Activated naive CD8-positive, alpha-beta T cell treated with anti-CD3 and anti-CD28 coated beads, Interleukin-2, amount 50 U/mL, for 24 hours (primary cell): ENCODE measurements around the gene DAB2IP.

Experiments
- ATAC-seq: fragments of 150-1000 bp; cut with Tn5 transposase; one replicate; pipeline ENCODE4 v1.10.0; 2021
- DNase-seq: peaks from one replicate; pipeline ENCODE4 v3.0.0; 2021
- H3K27ac Mint-ChIP-seq: one replicate; pipeline ENCODE4 v1.8.0; 2021; ENCODE audit warnings: mild to moderate bottlenecking, mixed read lengths
- H3K27me3 Mint-ChIP-seq: one replicate; pipeline ENCODE4 v1.8.0; 2021; ENCODE audit warnings: mixed read lengths
- H3K36me3 Mint-ChIP-seq: one replicate; pipeline ENCODE4 v1.8.0; 2021; ENCODE audit warnings: low read depth, mixed read lengths
- H3K4me1 Mint-ChIP-seq: one replicate; pipeline ENCODE4 v1.8.0; 2021; ENCODE audit warnings: mixed read lengths
- H3K4me3 Mint-ChIP-seq: one replicate; pipeline ENCODE4 v1.8.0; 2021; ENCODE audit warnings: mild to moderate bottlenecking, moderate library complexity, mixed read lengths
- H3K9me3 Mint-ChIP-seq: one replicate; pipeline ENCODE4 v1.8.0; 2021; ENCODE audit warnings: mixed read lengths

DAB2IP gene

DNA sequence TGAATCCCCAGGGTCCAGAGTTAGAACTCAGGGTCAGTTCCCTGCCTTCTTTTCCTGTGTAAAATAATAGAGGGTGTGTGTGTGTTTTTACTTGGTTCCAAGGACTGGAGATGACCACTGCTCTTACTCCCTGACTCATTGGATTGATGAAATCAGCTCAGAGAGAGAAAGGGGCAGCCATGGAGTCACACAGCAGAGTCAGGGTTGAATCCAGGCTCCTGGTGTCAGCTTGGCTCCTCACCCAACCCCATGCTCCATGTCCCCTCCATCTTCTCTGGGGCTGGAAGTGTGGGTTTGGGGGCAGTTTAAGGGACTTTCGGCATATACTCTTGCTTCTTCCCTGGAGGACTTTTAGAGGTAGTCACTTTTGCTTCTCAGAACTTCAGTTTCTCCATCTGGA is 21.6 kb downstream of the DAB2IP start:
- ATAC-seq (no peak), DNase-seq (no peak)
- no peaks in the 10 kb centered on the region for H3K36me3 Mint-ChIP-seq
- no peaks in the 10 kb centered on the region for H3K4me1 Mint-ChIP-seq
- H3K27me3 Mint-ChIP-seq, result peaks cover 9% of the 10 kb centered on the region
- H3K9me3 Mint-ChIP-seq, result no peaks in the 10 kb centered on the region
- H3K27ac Mint-ChIP-seq, result no peak overlapping the region
- no peak overlapping the region for H3K4me3 Mint-ChIP-seq

DNA sequence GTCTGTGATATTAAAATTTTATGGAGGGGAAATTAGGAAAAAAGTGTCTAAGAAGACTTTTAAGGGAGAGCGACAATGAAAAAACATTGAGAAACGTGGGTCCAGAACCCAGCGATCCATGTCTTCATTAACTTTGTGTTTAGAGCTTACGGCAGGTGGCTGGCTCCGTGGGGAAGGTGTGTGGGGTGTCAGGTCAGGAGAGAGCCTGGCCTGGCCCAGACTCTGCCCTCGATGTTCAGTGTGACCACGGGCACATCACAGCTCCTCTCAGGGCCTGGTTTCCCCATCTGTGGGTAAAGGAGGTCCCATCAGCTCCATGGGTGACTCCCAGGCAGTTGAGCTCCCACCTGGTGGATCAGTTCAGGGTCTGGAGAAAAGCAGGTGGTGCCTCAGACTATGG is 22.1 kb downstream of the DAB2IP start:
- no peak for DNase-seq
- Mint-ChIP-seq H3K9me3 (no peaks in the 10 kb centered on the region), H3K27me3 (peaks cover 7% of the 10 kb centered on the region), H3K4me1 (no peaks in the 10 kb centered on the region), H3K27ac (no peak overlapping the region), H3K4me3 (no peak overlapping the region), H3K36me3 (no peaks in the 10 kb centered on the region)
- no peak for ATAC-seq

DNA sequence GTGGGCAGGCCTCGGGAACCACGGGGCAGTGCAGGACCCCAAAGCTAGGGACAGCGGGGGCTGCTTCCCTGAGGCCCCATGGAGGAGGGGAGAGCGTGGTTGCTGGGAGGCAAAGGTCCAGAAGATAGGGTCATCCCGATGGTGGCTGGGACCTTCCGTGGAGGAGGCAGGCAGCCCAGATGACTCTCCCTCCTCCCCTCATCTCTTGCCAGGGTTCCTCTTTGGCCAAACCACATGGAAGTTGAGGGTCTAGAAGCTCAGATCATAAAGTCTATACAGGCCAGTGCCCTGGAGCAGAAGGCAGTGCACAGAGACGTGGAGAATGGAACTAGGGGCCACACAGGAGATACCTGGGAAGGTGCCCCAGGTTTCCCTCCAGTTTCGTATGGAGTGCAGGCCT is 22.6 kb downstream of the DAB2IP start:
- no peak overlapping the region for H3K27ac Mint-ChIP-seq
- no peaks in the 10 kb centered on the region for H3K36me3 Mint-ChIP-seq
- peaks cover 7% of the 10 kb centered on the region for H3K27me3 Mint-ChIP-seq
- no peak for ATAC-seq
- no peaks in the 10 kb centered on the region for H3K9me3 Mint-ChIP-seq
- no peak overlapping the region for H3K4me3 Mint-ChIP-seq
- DNase-seq, result no peak
- no peaks in the 10 kb centered on the region for H3K4me1 Mint-ChIP-seq

DNA sequence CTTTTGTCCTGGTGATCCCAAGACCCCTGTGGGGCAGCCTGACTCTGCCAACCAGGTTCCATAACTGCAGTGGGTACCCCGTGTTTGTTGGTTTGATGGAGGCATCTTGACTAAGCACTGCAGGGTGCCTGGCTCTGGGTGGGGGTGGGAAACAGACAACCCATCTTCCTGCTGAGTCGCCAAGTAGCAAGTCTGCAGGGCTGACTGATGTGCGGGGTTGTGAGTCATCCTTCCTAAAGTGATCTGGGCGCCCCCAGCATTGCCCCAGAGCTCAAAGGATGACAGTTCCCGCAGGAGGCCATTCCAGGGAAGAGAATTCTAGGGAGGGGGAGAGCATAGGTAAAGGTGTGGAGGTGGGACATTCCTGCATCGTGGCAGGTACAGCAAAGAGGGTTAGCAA is 23.5 kb downstream of the DAB2IP start:
- H3K27me3 Mint-ChIP-seq, result peaks cover 5% of the 10 kb centered on the region
- H3K27ac Mint-ChIP-seq, result no peak overlapping the region
- no peak for ATAC-seq
- DNase-seq, result no peak
- no peaks in the 10 kb centered on the region for H3K4me1 Mint-ChIP-seq
- no peaks in the 10 kb centered on the region for H3K9me3 Mint-ChIP-seq
- H3K36me3 Mint-ChIP-seq, result no peaks in the 10 kb centered on the region
- no peak overlapping the region for H3K4me3 Mint-ChIP-seq

GRCh38 chr9:121675381-121675780 is 23.9 kb downstream of the DAB2IP start:
- Mint-ChIP-seq H3K36me3 (no peaks in the 10 kb centered on the region), H3K27me3 (peaks cover 4% of the 10 kb centered on the region), H3K27ac (no peak overlapping the region), H3K9me3 (no peaks in the 10 kb centered on the region), H3K4me1 (no peaks in the 10 kb centered on the region), H3K4me3 (no peak overlapping the region)
- DNase-seq (no peak), ATAC-seq (no peak)

- Mint-ChIP-seq H3K4me1 (no peaks in the 10 kb centered on the region), H3K27ac (no peak overlapping the region), H3K9me3 (no peaks in the 10 kb centered on the region), H3K4me3 (no peak overlapping the region), H3K27me3 (peaks cover 1% of the 10 kb centered on the region), H3K36me3 (no peaks in the 10 kb centered on the region)
- ATAC-seq (no peak), DNase-seq (no peak)
Observed at GRCh38 chr9:121675969-121676822, 24.8 kb downstream of the DAB2IP start.

DNA sequence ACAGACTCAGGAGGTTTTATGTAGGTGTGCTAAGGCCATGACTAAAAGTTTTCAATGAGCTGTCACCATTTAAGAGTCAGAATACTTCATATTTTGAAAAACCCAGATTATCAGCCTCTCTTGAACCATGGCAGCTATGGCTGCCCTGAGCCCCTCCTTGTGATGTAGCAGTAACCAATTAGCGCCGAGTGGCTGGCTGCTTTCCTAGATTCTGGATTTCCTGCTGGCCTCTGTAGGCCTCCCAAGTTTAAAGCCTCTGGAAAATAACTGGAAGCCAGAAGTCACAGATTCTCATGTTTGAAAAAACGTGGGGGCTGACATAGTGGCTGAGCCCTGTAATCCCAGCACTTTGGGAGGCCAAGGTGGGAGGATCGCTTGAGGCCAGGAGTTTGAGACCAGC is 25.5 kb downstream of the DAB2IP start:
- no peaks in the 10 kb centered on the region for H3K36me3 Mint-ChIP-seq
- no peaks in the 10 kb centered on the region for H3K27me3 Mint-ChIP-seq
- no peaks in the 10 kb centered on the region for H3K9me3 Mint-ChIP-seq
- H3K4me3 Mint-ChIP-seq, result no peak overlapping the region
- H3K4me1 Mint-ChIP-seq, result no peaks in the 10 kb centered on the region
- no peak overlapping the region for H3K27ac Mint-ChIP-seq
- ATAC-seq (no peak), DNase-seq (no peak)

DNA sequence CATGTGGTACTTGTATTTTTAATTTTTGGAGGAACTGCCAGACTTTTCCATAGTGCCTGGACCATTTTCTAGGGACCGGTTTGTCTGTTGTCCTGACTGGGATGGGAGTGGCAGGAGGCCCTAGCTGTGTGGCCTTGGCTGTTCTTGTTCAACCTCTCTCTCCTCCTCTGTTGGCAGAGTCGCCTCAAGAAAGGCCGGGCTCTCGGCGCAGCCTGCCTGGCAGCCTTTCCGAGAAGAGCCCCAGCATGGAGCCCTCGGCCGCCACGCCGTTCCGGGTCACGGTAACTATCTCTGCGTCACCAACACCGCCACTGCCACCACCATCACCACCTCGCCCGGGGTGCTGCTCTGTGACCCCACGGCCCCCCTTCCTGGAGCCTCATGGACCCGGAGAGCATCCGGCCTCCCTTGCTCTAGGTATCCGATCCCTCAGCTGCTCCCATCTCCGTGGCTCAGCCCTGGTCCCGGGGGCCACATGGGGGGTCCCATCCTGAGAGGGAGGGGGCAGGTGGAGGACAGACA is 27.1 kb downstream of the DAB2IP start:
- DNase-seq (no peak), ATAC-seq (no peak)
- Mint-ChIP-seq H3K36me3 (no peaks in the 10 kb centered on the region), H3K9me3 (no peaks in the 10 kb centered on the region), H3K4me3 (no peak overlapping the region), H3K27ac (no peak overlapping the region), H3K4me1 (no peaks in the 10 kb centered on the region), H3K27me3 (peaks cover 3% of the 10 kb centered on the region)

DNA sequence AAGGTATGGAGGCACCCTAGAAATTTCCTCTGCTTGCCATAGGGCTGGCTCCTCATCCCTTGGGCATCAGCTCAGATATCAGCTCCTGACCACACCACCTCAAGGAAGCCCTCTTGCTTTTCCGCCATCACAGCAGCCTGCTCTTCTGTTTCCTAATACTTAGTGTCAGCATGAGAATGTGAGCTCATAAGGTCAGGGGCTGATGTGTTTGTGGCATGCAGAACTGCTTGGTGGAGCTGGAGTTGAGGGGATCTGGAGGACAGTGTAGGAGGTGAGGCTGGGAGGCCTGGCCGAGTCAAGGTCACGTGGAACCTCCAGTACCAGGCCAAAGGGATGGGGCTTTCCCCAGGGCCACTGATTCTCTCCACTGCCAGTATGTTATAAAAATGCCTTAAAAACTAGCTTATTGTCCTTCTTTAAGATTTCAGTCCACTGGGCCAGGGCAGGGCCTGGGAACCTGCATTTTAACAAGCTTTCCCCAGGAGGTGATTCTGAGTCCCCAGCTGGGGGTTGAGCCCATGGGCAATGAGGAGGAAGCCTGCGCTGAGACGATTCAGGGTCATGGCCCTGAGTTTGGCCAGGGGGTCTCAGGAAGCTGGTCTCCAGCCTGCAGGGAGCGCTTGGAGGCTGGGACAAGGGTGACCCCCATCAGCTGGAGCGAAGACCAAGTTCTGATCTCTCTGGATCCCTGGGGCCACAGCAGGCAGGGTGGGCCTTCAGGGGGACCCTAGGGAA is 28.6 kb downstream of the DAB2IP start:
- H3K9me3 Mint-ChIP-seq, result no peaks in the 10 kb centered on the region
- no peak overlapping the region for H3K4me3 Mint-ChIP-seq
- H3K36me3 Mint-ChIP-seq, result no peaks in the 10 kb centered on the region
- peaks cover 5% of the 10 kb centered on the region for H3K27me3 Mint-ChIP-seq
- H3K4me1 Mint-ChIP-seq, result no peaks in the 10 kb centered on the region
- no peak overlapping the region for H3K27ac Mint-ChIP-seq
- ATAC-seq (no peak), DNase-seq (no peak)

GRCh38 chr9:121681404-121681803 is 30.0 kb downstream of the DAB2IP start:
- no peak for DNase-seq
- H3K4me1 Mint-ChIP-seq, result no peaks in the 10 kb centered on the region
- H3K36me3 Mint-ChIP-seq, result no peaks in the 10 kb centered on the region
- no peak overlapping the region for H3K27ac Mint-ChIP-seq
- no peak overlapping the region for H3K4me3 Mint-ChIP-seq
- peaks cover 7% of the 10 kb centered on the region for H3K27me3 Mint-ChIP-seq
- no peak for ATAC-seq
- H3K9me3 Mint-ChIP-seq, result no peaks in the 10 kb centered on the region

- no peak for DNase-seq
- H3K4me1 Mint-ChIP-seq, result no peaks in the 10 kb centered on the region
Observed at GRCh38 chr9:121682201-121682600, 30.8 kb downstream of the DAB2IP start.

DNA sequence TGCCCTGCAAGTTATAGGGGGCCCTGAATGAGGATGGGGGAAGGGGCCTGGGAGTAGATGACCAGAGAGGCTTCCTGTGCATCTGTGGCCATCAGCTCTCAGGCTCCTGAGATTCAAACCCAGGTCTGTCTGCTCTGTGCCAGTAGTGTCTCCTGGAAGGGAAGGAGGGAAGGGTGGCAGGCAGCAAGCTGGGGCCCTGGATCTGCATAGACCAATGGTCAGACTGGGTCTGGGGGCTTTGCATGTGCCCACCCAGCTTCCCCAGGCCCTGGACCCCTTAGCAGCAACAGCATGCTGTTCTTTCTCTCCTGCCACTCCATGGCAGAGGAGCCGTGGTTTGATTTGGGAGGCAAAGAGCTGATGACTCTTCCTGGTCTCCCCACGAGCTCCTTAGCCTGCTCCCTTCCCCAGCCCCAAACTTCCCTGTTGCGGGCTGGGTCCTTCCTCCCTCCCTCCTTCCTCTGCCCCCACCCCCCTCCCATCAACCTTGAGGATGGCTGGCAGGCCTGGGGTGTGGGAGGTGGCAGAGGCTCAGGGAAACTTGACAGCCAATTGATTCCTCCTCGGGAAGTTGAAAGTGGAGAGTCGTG is 31.6 kb downstream of the DAB2IP start:
- H3K27ac Mint-ChIP-seq, result no peak overlapping the region
- no peak overlapping the region for H3K4me3 Mint-ChIP-seq
- no peaks in the 10 kb centered on the region for H3K36me3 Mint-ChIP-seq
- no peaks in the 10 kb centered on the region for H3K9me3 Mint-ChIP-seq
- DNase-seq (no peak), ATAC-seq (no peak)
- no peaks in the 10 kb centered on the region for H3K4me1 Mint-ChIP-seq
- H3K27me3 Mint-ChIP-seq, result peaks cover 7% of the 10 kb centered on the region

More at GRCh38 chr9:121682201-121682600, 30.8 kb downstream of the DAB2IP start:
- Mint-ChIP-seq H3K27ac (no peak overlapping the region), H3K36me3 (no peaks in the 10 kb centered on the region), H3K27me3 (peaks cover 7% of the 10 kb centered on the region), H3K9me3 (no peaks in the 10 kb centered on the region), H3K4me3 (no peak overlapping the region)
- no peak for ATAC-seq

DNA sequence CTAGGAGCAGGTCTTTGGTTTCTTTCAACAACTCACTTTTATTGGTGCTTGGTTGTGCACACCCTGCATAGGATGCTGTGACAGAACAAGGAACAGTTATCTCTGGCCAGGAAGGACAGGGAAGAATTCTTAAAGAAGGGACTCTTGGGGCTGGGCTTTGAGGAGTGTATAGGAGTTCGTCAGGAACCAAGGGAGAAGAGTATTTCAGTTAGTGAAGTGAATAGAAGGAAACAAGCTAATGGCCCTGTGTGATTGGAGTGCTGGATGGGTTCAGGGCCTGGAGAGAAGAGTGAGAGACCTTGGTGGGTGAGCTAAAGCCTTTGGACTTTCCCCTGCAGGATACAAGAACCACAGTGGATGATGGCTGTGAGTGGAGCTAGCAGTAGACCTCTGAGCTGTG is 32.2 kb downstream of the DAB2IP start:
- Mint-ChIP-seq H3K4me3 (no peak overlapping the region), H3K4me1 (no peaks in the 10 kb centered on the region), H3K27me3 (peaks cover 7% of the 10 kb centered on the region), H3K27ac (no peak overlapping the region), H3K36me3 (no peaks in the 10 kb centered on the region), H3K9me3 (no peaks in the 10 kb centered on the region)
- DNase-seq (no peak), ATAC-seq (no peak)

GRCh38 chr9:121684381-121685145 is 33.1 kb downstream of the DAB2IP start:
- H3K27me3 Mint-ChIP-seq, result peaks cover 7% of the 10 kb centered on the region
- no peaks in the 10 kb centered on the region for H3K4me1 Mint-ChIP-seq
- no peak overlapping the region for H3K27ac Mint-ChIP-seq
- peak; percentile 12 for ATAC-seq
- no peak overlapping the region for H3K4me3 Mint-ChIP-seq
- no peaks in the 10 kb centered on the region for H3K36me3 Mint-ChIP-seq
- DNase-seq, result peak; percentile 53
- no peaks in the 10 kb centered on the region for H3K9me3 Mint-ChIP-seq
